Measurements from ENCODE around the gene UBE2I.
"Not testable (repeated sequence)": the region's sequence is repeated elsewhere in the genome, so short reads cannot be mapped to it uniquely, and the experiment has no call there.

UBE2I gene

DNA sequence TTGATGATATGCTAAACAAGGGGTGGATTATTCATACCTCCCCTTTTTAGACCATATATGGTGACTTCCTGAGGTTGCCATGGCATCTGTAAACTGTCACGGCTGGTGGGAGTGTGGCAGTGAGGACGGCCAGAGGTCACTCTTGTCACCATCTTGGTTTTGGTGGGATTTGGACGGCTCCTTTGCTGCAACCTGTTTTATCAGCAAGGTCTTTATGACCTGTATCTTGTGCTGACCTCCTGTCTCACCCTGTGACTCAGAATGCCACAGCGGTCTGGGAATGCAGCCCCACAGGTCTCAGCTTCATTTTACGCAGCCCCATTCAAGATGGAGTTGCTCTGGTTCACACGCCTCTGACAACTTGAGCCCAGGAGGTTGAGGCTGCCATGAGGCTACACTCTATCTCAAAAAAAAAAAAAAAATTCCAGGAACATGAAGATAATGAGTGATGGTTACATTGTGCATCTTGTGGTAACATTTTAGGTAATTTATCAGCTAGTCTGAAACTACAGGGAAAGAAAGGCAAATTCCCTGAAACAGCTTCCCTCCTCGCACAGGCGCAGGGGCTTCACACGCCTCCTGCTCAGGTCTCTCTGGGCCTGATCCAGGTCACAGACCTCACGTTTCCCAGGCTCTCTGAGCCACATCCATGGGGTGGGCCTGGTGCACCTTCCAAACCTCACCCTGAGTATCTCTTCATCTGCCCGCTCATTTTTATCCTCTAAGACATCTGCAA is 15.3 kb upstream of the UBE2I start:
- DNase-seq: no peak

DNA sequence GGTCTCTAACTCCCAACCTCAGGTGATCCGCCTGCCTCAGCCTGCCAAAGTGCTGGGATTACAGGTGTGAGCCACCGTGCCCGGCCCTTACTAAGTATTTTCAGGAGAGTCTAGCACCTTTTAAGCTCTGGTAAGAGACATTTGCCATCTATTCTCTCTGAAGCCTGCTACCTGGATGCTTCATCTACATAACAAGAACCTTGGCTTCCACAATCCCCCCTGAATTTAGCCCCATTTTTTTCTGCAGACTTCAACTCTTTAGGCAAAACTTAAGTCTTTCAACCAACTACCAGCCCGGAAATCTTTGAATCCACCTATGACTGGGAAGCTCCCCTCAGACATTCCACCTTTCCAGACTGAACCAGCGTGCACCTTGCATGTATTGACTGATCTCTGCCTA is 14.0 kb upstream of the UBE2I start:
- DNase-seq: no peak

DNA sequence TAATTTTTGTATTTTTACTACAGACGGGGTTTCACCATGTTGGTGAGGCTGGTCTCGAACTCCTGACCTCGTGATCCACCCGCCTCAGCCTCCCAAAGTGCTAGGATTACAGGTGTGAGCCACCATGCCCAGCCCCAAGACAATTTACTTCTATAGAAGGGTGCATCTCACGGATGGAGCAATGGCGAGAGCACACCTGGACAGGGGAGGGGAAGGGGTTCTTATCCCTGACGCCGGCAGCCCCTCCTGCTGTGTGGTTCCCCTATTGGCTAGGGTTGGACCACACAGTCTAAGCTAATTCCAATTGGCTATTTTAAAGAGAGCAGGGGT is 12.8 kb upstream of the UBE2I start:
- DNase-seq: not testable (repeated sequence)

DNA sequence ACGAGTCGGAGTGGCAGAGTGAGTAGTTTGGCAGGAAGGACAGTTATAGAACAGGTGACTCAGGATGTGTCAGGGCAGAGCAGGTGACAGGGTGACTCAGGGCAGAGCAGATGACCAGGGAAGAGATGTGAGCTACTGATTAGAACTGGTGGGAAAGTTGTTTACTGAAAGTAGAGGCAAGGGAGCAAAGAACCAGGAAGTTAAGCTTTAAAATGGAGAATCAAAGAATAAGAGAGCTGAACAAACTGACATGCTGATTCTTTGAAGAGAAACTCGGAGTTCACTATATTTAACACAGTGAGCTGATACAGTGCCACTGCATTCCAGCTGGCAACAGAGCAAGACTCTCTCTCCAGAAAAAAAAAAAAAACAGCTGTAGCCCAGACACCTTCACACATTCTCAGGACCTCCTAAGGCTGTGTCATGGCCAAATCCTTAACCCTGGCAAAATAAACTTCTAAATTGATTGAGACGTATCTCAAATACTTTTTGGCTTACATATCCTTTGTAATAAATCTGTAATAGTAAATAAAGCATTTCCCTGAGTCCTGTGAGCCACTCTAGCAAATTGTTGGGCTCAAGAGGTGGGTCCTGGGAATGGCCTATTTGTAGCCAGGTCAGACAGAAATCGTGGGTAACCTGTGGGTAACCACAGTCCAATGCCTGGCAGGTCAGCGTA is 12.3 kb upstream of the UBE2I start:
- peak in 2 of 3 experiments; percentile 9 to 31 for DNase-seq

DNA sequence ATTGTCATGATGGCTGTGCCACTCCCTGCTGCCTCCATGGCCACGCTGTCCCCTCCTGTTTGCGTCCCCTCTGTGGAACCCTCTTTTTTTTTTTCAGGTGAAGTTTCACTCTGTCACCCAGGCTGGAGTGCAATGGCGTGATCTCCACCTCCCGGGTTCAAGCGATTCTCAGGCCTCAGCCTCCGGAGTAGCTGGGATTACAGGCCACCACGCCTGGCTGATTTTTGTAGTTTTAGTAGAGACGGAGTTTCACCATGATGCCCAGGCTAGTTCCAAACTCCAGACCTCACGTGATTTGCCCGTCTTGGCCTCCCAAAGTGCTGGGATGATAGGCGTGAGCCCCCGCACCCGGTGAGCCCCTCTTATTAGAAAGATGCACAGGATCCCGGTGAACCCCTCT is 11.0 kb upstream of the UBE2I start:
- DNase-seq: no peak

DNA sequence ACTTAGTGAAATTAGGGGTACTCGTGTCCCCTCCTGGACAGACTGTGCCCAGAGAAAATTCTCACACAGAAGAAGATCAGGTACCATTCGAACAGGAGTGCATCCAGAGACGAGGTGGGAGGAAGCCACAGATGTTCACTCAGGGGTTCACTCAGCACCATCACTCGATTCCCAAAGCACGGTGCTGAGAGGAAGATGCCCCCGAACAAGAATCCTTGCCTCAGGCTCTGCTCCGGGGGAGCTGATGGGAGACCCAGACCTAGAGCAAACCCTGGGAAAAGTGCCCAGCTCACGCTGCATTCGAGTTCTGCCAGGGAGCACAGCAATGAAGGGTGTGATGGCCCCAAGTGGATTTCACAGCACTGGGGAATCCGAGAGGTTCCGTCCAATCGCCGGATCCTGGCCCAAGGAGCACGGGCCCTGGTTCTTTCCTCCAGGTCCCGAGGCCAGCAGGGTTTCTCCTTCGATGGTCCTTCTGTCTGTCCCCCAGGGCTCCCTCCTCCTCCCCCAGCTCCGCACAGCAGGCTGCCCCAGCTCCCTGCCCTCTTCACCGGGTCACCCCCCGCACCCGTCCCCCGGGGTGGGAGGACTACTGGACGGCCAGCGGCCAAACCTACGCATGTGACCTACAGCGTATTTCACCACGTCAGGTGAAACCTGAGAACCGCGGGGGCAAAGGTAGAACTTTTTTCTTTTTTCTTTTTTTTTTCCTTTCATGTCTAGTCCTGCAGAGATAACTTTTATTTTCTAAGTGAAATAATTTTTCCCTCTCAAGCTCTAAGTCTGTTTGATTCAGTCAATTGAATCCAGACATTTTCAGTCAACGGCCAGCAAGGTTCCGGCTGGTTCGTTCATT is 10.2 kb upstream of the UBE2I start:
- no peak for DNase-seq

DNA sequence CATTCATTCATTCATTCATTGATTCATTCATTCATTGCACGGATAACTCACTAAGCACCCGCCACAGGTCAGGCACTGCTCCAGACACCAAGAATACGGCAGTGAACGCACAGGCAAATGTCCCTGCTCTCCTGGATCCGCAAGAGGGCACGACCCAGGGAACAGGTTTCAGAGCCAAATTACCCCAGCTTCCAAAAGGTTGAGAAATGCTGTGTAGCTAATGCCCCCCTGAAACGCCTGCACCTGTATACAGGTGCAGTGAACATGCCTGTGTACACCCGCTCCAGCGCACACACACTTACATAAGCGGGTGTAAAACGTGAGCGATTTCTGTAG is 9.6 kb upstream of the UBE2I start:
- DNase-seq: no peak

DNA sequence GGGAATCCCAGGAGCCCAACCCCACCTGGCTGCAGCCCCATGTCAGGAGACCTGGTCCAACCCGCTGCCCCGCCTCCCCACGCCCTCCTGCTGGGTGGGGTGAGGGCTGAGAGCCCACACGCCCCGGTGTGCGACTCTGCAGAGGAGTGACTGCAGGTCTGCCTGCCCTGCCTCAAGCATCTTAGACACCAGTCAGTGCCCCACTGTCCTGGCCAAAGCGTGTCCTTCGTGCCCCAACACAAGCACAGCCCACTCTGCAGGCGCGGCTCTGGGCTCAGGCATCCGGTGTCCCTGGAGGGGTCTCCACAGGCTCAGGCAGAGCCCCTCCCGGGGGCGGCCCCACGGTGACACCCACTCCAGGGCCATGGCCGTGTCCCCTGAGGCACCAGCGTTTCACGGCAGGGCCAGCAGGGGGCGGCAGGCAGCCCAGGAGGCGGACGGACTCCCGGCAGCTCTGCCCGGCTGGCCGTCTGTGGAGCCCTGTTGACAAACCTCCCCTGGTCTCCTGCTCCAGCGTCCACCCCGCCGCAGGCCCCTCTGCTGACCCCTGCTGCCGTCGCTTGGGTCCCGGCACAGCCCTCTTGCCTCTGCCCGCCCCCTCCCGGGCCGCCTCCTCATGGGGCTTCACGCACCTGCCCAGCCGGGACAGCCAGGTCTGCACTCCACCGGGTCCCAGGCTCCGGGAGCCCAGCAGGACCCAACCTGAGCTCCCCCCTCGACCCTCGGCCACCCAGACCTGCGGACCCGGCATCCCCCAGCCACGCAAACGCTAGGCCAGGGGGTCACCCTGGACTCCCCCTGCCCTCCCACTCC is 8.6 kb upstream of the UBE2I start:
- peak in 1 of 3 experiments; percentile 66 for DNase-seq

DNA sequence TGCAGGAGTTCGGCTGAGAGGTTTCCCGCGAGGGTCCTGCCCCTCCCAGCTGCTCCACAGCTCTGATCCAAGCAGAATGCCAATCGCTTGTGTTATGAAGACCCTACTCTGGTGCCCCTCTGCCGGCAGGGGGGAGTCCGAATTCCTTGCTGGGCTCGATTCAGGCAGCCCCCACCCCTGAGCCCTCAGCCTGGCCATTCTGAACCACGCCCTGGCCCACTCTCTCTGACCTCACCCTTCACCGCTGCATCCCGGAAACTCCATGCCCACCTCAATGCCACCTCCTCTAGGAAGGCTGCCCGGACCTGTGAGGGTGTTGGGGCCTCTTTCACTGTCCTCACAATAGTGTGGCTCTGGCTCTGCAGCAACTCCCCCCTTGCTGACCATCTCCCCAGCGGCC is 7.9 kb upstream of the UBE2I start:
- DNase-seq: no peak

DNA sequence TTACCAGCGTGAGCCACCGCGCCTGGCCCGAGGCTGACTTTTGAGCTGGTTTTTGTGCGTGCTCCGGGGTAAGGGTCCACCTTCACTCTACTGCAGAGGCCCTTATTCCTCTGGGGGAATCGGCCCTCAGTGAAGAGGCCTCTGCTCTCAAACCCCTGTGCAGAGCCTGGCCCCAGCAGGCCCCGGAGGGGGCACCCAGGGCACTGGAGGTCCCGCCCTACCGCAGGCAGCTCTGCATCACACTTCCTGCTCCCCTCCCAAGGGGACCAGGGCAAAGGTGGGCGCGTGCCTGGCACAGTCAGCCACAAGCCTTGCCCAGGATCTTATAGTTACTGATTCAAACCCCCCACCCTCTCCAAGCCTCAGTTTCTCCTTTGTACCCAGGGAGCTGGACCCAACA is 3.6 kb upstream of the UBE2I start:
- no peak for DNase-seq

DNA sequence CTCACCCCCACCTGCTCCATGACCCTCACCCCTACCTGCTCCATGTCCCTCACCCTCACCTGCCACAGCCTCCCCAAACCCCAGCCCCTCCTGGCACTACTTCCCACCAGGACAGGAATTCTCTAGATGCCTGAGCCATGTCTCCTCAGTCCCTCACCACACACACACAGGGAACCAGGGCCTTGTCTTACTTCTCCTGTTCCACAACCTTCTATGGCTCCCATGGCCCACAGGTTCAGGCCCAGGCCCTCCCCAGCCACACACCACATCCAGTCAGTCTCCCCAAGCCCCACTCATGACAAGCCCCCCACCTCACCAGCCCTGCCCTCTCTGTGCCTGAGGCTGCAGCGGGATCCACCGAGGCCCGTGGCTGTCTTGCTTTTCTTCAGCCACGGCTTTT is 3.1 kb upstream of the UBE2I start:
- no peak for DNase-seq

DNA sequence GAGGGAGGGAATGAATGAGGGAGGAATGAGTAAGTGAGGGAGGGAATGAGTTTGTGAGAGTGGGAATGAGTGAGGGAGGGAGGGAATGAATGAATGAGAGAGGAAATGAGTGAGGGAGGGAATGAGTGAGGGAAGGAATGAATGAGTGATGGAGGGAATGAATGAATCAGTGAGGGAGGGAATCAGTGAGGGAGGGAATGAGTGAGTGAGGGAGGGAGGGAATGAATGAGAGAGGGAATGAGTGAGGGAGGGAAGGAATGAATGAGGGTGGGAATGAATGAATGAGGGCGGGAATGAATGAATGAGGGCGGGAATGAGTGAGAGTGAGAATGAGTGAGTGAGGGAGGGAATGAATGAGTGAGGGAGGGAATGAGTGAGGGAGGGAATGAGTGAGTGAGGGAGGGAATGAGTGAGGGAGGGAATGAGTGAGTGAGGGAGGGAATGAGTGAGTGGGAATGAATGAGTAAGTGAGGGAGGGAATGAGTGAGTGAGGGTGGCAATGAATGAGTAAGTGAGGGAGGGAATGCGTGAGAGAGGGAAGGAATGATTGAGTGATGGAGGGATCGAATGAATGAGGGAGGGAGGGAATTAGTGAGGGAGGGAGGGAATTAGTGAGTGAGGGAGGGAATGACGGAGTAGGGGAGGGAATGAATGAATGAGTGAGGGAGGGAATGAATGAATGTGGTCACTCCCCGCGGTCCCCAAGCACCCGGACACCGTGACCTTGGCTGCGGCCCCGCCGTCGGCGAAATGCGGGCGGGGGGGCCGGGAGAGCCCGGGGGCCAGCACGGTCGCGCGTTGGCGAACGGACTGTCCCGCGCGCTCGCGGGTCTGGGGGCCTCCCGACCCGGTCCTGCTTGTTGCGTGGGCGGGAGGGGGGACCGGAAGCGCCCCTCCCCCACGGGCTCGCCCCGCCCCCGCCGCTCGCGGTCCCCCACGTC is 1.1 kb upstream of the UBE2I start:
- DNase-seq: peak in 2 of 3 experiments; percentile 24 to 71

DNA sequence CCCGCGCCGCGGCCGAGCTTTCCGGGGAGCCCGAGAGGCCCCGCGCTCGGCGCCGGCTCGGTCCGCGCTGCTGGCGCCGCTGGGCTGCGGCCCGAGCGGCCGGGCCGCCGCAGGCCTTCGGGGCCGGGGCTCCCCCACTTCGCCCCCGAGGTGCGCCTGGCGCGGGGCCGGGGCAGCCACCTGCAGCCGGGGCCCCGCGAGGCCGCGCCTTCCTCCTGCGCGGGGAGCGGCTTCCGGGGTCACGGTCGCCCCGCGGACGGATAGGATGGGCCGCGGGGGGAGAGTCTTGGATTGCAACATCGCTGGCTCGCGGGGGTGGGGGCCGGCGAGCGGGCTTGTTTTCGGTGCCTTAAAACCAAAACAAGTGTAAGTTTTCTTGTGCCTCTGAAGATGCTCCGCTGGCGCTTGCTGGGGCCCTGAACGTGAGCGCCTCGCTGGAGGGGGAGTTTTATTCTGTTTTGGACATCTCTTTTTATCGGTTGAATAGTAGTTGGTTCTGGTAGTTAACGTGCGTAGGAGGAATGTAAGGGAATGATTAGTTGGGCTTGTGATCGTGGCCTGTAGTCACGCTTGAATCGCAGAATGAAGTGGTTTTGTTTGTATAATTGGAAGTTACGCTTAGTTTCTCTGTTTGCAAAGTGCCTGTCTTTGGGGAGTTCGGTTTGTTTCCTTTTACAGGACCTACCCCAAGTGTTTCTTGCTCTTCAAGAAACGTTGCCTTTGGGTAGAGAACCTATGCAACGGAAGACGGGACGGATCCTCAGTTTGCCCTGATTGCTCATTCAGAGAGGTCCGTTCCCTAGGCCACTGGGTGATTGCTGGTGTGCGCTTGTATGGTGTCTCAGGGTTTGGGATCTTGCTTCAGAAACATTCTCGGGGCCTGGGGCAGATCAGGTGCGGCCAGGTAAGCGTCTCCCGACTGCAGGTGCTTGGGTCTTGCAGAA is 724 bp downstream of the UBE2I start:
- peak in 2 of 3 experiments; percentile 31 to 51 for DNase-seq

DNA sequence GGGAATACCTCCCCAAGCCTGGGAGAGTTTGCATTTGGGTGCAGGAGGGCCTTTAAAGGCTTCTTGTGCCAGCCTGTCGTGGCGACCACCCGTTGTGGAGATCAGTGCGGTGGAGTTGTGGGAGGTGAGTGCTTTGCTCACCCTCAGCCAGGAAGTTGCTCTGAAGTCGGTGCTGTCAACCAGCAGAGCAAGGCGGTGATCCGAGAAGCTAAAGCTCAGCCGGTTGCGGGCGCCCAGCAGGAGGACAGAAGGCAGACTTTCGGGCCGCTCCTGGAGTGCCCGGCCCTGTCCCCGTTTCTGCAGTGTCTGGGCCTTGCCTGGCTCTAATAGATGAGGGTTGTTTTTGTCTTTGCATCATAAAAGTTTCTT is 1.4 kb downstream of the UBE2I start:
- DNase-seq: peak in 1 of 3 experiments; percentile 29

DNA sequence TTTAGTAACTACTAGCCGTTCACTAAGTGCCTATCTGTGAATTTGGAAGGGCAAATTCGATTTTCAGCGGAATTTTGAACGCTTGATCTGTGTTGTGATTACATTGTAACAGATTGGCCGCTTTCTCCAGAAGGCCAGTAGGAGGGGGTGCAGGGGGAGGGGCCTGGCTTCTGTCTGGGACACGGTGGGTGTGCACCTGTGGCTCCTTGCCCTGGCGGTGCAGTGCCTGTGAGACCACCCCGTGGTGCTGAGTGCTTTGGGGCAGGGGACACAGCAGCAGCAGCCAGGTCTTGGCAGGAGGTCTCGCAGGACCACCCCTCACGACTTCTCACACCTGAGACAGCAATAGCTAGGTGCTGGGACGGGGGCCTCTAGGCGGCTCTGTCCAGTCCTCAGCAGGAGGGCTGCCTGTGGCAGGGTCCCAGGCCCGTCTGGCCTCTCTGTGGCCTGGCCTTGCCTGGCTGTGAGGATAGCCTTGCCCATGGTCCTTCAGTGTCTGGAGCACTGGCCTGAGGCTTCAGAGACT is 1.8 kb downstream of the UBE2I start:
- DNase-seq: no peak

DNA sequence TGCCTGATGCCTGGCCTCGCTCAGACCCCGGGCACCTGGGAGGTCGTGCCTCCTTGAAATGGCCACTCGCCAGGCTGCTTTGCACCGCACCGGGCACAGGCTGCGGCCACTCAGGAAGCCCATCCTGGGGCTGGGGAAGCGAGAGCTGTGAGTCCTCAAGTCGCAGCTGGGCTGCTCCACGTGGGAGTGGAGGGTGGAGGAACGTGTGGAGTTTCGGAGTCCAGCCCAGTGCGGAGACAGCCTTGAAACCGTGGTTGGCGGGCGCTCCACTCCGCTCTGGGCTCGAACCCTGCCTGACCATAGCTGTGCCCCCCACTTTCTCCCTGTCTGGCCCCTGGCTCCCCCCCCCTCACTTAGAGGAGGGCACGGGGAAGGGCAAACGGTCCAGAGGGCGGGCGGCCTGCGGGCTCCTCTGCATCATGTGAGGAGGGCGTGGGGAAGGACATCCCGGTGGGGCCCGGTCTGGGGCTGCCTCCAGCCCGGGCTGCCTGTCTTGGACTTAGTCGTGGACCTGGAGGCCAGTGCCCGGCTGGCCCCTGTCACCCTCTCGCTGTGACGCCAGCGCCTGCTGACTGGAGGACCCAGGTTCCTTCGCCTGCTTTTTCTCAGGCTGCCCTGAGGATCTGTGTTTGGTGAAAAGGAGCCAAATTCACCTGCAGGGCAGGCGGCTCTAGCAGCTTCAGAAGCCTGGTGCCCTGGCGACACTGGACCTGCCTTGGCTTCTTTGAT is 2.5 kb downstream of the UBE2I start:
- no peak for DNase-seq

DNA sequence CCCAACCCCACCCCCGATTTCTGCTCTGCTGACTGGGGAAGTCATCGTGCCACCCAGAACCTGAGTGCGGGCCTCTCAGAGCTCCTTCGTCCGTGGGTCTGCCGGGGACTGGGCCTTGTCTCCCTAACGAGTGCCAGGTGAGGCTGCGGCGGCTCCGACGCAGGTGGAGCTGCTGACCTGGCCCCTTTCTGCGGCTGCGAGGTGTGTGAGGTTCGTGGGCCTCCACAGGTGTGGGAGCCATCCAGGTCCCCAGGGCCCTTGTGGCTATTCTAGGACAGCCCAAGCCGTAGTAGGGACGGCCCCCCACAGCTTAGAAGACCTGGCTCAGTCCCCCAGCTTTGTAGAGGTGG is 3.0 kb downstream of the UBE2I start:
- no peak for DNase-seq

DNA sequence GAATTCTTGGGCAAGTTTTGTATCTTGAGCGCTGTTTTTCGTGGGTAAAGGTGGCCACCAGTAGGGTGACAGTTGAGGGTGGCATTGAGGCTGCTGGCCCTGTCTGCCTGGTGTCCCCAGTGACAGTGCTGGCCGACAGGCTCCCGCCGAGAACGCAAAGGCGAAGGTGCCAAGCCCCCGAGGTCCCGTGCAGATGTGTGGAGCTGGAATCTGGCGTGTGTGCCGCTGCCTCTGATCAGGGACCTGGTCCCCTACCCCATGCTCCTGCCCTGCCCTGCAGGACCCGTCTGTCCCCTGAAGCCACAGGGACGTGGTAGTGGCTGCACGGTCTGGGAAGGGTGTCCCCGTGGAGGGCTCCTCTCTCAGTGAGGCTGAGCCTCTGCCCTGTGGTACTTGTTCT is 3.5 kb downstream of the UBE2I start:
- no peak for DNase-seq

DNA sequence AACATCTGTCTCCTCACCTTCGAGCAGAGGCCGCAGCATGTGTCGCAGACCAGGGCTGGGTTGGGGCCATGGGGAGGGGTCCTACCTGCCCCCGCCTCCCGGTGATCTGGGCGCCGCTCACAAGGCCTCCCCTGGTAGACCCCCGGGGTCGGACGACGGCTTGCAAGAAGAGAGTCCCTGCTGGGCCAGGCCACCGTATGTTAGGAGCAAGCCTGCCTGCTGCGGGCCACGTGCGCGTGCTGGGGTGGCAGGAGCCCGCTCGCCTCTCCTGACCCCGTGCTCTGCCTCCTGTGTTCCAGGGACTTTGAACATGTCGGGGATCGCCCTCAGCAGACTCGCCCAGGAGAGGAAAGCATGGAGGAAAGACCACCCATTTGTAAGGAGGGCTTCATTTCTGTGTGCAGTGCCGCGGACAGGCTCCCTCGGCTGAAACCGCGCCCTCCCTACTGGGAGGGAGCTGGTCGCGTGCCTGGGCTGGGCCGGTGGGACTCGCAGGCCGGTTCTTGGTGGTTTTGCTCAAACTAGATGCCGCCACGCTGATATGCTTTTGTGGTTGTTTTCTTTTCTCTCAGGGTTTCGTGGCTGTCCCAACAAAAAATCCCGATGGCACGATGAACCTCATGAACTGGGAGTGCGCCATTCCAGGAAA is 4.4 kb downstream of the UBE2I start:
- DNase-seq: no peak
